Left cardiac atrium (tissue), 4 donors: Measurements from ENCODE around the gene ZNF385B. TPM values are rescaled to one million over a fixed set of nuclear protein-coding genes. Genes with fewer than 3 reads are reported as not detected.

Experiments
- ATAC-seq, 2 donors: fragments of 200-7000 bp; cut with Tn5 transposase; one replicate each; pipeline ENCODE4 v1.9.1; 2020; ENCODE audit warnings: mild to moderate bottlenecking in 2 of 2, moderate library complexity in 2 of 2
- DNase-seq: peaks from one replicate; pipeline ENCODE4 v3.0.0-alpha.2; 2020
- intact Hi-C, 2 donors: fragments of 100-400 bp; cut with DNase I; formaldehyde crosslinking; loops; one replicate each; pipeline versions ENCODE4 v1.14.1 to v1.15.1; 2022 to 2023
- total RNA-seq, 2 donors: library from RNA; stranded (reverse); fragmentation: NEBNext Ultra II Directional; extraction: Animal tissue kit (Norgen Biotek cat#: 25700); gene quantifications; one replicate each; pipeline ENCODE4 v1.2.1, GENCODE V29; 2021
- donor health status: DM: no; HTN: yes; CAD: no.
- donor health status: DM: no; HTN: yes; CAD: no; lungs with severe emphysema.
- donor health status: DM: yes; HTN: yes; CAD: no.
- donor health status: Dilated cardiomyopathy.

The ZNF385B gene
- total RNA-seq, 2 donors from 2014 or later, result 14.3 to 36.7 TPM

GRCh38 chr2:179711375-179711774 lies 150.0 kb downstream of the ZNF385B start:
- DNase-seq (no peak), ATAC-seq (no peak)
- intact Hi-C loops, result no loop called here

- ATAC-seq, result no peak
- DNase-seq, result no peak
- intact Hi-C loops, result no loop called here
These were observed 157.7 kb downstream of the ZNF385B start for GRCh38 chr2:179703702-179704101.

- DNase-seq (no peak), ATAC-seq (no peak)
- intact Hi-C loops, result no loop called here
These were observed 158.5 kb downstream of the ZNF385B start for GRCh38 chr2:179702912-179703311.

- DNase-seq, result no peak
- intact Hi-C loops, result no loop called here
- peak in 1 of 2 donors; percentile 62 for ATAC-seq
These were observed 159.8 kb downstream of the ZNF385B start for GRCh38 chr2:179701524-179702110.

GRCh38 chr2:179695486-179695885 lies 165.9 kb downstream of the ZNF385B start:
- DNase-seq (no peak), ATAC-seq (no peak)
- intact Hi-C loops, result no loop called here

GRCh38 chr2:179694963-179695362 lies 166.4 kb downstream of the ZNF385B start:
- DNase-seq (no peak), ATAC-seq (no peak)
- intact Hi-C loops, result no loop called here

GRCh38 chr2:179692610-179693009 lies 168.8 kb downstream of the ZNF385B start:
- no peak for ATAC-seq
- intact Hi-C loops, result no loop called here
- no peak for DNase-seq

- intact Hi-C loops, result no loop called here
- DNase-seq (no peak), ATAC-seq (no peak)
These were observed 169.4 kb downstream of the ZNF385B start for GRCh38 chr2:179692043-179692442.

- intact Hi-C loops, result no loop called here
- no peak for ATAC-seq
These were observed 170.2 kb downstream of the ZNF385B start for GRCh38 chr2:179691235-179691634.

GRCh38 chr2:179686718-179687342 lies 174.6 kb downstream of the ZNF385B start:
- peak in 1 of 2 donors; percentile 78 for ATAC-seq
- no peak for DNase-seq
- intact Hi-C loops, result no loop called here

More at GRCh38 chr2:179691235-179691634, 170.2 kb downstream of the ZNF385B start:
- DNase-seq, result no peak

GRCh38 chr2:179686069-179686468 lies 175.3 kb downstream of the ZNF385B start:
- intact Hi-C loops, result no loop called here
- no peak for ATAC-seq

GRCh38 chr2:179685146-179685545 lies 176.3 kb downstream of the ZNF385B start:
- ATAC-seq, result no peak

More at GRCh38 chr2:179686069-179686468, 175.3 kb downstream of the ZNF385B start:
- DNase-seq, result no peak

GRCh38 chr2:179682756-179683155 lies 178.7 kb downstream of the ZNF385B start:
- intact Hi-C loops, result no loop called here
- DNase-seq (no peak), ATAC-seq (no peak)

More at GRCh38 chr2:179685146-179685545, 176.3 kb downstream of the ZNF385B start:
- intact Hi-C loops, result no loop called here
- DNase-seq, result no peak

- intact Hi-C loops, result no loop called here
- ATAC-seq, result peak; percentile 30 to 47
These were observed 183.5 kb downstream of the ZNF385B start for GRCh38 chr2:179677746-179678505.

GRCh38 chr2:179677077-179677688 lies 184.2 kb downstream of the ZNF385B start:
- DNase-seq (no peak), ATAC-seq (peak; percentile 77 to 86)
- intact Hi-C loops, result no loop called here

More at GRCh38 chr2:179677746-179678505, 183.5 kb downstream of the ZNF385B start:
- DNase-seq, result no peak

- DNase-seq (no peak), ATAC-seq (no peak)
- intact Hi-C loops, result no loop called here
These were observed 186.0 kb downstream of the ZNF385B start for GRCh38 chr2:179675435-179675834.

- ATAC-seq (no peak), DNase-seq (no peak)
- intact Hi-C loops, result no loop called here
These were observed 190.1 kb downstream of the ZNF385B start for GRCh38 chr2:179671043-179671981.

- no peak for DNase-seq
- ATAC-seq, result no peak
- intact Hi-C loops, result no loop called here
These were observed 192.2 kb downstream of the ZNF385B start for GRCh38 chr2:179669196-179669595.
